HG02981 (cell line): ENCODE results near the gene STRN4.

Experiments
- ATAC-seq: cut with Tn5 transposase; IDR thresholded peaks from one replicate; pipeline ENCODE4 v1.9.1; 2021; ENCODE audit warnings: mild to moderate bottlenecking, moderate library complexity; ENCODE audit not compliant: unreplicated experiment

STRN4 gene

DNA sequence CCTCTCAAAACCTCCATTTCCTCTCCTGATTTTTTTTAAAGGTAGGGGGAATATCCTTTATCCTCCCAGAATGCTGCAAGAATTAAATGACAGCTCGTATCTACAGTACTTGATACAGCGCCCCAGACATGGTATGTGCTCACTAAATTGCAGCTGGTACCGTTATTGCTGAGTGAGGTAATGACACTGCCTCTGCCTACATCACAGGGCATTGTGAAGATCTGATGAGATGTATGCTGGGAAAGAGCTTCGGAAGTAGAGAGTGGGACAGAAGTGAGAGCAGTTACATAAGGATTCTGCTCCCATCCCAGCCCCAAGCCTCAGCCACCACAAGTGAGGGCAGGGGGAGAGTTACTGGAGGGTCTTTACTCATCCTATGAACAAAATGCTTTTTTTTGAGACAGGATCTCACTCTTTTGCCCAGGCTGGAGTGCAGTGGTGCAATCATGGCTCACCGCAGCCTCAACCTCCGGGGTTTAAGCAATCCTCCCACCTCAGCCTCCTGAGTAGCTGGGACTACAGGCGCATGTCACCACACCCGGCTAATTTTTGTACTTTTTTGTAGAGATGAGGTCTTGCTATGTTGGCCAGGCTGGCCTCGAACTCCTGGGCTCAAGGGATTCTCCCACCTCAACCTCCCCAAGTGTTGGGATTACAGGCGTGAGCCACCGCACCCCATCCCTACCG lies 2.1 kb downstream of the STRN4 start:
- no peak for ATAC-seq

DNA sequence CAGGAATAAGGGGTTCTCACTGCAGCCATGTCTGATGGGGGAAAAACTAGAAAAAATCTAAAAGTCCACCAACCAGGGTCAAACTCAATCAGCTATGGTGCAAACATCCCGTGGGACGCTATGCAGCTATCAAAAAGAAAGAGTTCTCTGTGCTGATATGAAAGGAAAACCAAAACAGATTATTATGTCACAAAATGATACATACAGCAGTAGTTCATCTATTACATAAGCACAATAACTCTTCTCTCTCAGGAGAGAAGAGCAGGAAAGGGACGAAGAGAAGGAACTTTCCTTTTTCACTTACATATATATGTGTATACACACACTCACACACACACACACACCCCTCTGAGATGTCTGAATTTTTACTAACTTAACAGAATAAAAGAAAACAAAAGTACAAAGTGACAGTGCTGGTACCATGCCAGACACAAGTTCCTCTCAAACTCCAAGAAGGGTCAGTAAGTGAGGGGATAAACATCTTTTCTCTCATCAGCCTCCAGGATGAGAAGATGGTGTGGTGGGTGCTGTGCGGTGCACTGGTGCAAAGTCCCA lies 3.2 kb downstream of the STRN4 start:
- ATAC-seq: no peak

DNA sequence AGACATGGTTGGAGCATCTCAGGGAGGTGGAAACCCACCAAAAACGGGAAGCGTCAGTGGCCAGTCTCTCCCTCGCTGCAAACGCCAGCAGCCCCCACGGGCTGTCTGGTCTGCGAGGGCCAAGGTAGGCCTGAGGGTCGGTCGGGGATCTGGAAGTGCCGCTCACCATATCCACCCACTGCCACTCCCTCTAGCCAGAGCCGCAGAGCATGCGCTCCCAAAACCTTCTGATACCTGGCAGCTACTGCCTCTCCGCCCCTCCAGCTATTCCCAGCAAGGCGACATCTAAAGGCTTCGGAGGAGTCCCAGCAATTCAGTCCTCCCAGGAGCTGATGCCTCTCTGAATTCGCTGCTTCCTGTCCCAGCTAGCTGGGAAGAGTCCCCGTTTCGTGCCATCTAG lies 4.8 kb downstream of the STRN4 start:
- no peak for ATAC-seq

DNA sequence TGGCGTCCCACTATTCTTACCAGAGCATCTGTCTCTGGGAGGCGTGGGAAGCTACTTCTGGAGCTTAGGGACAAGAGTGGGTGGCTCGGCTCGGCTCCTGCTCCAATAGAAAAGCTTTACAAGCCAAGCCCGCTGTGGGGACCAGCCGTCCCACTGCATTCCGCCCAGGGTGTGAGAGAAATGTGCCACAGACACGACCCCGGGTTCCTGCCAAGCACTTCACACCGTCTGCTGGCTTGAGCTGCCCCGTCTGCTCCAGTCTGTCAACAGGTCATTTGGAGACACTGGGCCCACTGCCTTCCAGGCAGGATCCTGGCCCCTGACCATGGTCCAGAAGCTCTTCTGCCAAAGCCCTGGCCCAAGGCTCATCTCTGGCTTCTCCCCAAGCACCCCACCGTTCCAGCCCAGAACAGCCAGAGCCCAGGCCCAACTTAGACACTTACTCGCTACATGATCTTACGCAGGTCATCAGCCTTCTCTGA lies 6.9 kb downstream of the STRN4 start:
- no peak for ATAC-seq

DNA sequence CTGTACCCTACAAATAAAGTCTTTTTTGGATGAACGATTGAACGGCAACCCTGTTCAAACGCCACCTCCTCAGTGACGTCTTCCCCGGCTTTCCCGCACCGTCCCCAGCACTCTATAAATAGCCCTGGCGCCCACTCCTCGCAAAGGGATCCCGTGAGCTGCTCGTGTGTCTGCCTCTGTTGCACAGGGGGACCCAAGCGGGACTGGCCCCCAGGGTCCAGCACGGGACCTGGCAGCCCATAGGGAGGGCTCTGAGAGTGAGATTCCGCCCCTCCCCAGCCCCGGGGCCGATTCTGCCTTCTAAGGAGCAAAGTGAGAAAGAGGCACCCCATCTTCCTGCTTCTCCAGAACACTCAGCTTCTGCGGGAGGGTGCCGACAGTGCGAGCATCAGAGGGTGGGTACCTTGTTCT lies 8.5 kb downstream of the STRN4 start:
- no peak for ATAC-seq

DNA sequence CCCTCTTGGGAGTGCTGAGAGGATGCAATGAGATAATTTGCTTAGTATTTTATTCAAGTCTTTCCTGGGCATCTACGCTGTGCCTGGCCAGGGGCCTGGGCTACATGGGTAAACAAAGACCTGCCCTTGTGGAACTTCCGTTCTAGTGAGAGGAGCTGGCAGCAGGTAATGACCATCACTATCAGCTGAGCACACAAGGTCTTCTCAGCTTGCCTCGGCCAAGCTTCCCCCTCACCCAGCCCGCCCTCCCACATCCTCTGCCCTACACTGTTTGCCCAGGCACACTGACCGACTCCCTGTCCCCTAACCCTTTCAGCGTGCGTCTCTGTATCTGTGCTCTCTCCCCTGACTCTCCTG lies 9.0 kb downstream of the STRN4 start:
- ATAC-seq: no peak

DNA sequence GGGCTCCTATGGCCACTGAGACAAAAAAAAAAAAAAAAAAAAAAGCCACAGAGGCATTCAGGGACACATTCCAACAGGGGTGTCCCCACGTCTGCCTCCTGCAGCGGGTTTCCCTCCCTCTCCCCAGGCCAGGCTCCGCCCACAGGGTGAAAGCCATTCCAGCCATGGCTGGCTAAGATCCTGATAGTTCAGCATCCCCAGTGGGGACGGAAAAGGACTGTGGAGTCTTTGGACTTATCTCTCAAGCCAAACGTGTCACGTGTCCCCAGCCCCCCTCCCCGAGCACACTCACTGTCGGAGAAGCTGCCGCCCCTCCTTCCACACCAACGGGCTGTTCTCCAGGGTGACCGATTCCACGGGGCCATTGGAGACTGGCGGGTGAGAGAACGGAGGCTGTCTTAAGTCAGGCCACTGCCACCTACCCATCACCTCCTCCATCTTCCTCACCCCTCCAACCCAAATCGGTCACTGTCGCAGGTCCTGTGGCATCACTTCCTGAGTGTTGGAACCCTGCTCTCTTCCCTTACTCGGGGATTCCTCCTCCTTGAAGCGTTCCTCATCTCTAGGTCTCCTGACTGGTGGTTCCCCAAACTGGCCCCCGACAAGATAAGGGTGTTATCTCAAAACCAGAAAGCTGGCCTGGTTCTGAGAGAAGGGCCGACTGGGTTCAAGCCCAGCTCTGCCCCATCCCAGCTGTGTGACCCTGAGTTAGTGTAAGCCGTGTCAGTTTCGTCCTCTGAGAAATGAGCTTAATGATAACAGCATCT lies 9.5 kb downstream of the STRN4 start:
- no peak for ATAC-seq

DNA sequence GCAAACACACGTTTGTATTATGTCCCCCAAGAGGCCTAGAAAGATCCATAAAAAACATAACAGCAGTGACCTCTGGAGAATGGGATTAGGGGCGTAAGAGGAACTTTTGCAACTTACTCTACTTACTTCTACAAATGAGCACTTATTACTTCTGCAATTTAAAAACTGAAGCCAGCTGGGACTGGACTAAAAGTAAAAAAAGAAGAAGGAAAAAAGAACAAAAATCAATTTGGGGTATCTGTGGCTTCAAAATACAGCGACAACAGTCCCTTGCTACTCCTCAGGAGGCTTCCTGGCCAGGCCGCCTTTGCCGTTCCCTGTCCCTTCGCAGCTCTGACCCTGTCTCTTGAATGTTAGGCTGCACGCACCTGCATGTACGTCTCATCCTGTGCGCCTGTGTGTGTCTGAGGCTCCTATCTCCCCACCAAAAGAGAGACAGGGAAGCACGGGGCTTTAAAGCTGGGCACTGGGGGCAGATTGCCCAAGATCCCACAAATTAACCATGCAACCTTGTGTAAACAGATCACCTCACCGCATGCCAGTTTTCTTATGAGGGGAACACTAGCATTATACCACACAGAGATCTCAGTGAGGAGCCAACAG lies 12.5 kb downstream of the STRN4 start:
- no peak for ATAC-seq

DNA sequence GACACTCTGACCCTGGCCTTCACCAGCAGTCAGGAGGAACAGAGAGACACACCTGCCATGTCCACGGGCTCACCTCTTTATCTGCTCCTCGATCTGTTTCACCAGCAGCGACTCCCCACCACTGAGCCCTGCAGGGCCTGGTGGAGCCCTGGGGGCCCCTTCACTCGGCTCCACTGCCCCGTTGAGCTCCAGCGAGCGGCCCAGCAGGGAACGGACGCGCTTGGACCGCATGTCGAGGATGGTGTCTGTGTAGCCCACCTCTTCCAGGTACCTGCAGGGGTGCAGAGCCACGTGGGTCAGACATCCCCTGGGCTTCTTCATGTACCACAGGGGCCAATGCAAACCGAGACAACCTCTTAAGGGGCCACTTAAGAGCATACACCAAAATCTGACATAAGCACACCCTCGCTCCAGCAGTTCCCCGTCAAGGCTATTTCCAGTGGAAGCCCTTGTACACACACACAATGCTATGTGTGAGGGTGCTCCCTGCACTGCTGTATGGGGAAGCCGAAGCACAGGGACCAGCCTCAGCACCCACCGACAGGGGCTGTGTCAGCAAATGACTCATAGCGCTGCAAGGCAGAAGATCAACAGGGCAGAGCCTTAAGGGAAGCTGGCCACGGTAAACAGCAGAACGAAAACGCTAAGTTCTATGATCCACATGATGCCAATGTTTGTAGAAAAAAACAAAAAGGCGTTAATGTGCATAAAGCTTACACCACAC lies 13.1 kb downstream of the STRN4 start:
- ATAC-seq: no peak

DNA sequence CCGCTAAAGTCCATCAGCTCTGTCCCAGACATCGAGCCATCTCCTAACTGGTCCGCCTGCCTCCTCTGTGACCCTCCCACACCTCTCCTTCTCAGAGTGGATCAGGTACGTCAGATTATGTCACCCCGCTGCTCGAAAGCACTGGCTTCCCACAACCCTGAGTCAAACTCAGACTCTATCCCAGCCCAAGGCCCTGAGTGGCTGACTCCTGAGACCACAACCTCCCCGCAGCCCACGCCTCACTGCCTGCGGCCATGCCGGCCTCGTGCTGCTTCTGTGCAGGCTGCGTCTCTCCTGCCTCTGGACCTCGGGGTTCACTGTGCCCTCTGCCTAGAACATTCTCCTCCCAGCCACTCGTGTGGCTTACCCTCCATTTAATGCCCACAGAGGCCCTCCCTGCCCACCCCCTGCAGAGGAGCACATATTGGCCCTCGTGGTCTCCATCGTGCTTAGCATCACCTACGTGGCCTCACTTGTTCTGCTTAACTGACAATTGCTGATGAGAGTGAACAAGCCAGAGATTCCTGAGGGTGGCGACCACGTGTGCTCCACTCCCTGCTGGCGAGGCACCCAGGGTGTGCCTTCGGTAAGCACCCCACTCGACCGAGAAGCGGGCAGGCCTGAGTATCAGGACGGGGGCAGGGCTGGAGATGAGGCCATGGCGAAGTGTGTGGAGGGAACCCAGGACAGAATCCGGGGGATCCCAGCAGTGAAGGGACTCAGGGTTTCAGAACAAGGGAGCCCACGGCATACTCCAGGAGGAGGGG lies 13.9 kb downstream of the STRN4 start:
- no peak for ATAC-seq

DNA sequence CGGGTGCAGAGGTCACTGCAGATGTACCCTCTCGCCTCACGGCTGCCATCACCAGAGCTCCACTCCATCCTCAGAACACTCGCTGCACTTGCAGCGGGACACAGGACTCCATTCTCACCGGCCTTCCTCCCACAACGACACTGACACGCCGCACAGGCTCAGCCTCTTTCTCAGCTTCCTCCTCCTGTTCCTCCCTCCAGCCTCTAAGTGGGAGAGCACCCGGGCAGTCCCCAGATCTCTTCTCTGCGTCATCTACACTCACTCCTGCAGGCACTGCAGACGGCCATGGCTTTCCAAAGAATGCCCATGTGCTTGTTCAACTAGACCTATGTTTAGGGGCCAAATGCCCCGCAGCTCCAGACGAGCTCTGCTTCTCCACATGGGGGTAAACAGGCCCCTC lies 14.7 kb downstream of the STRN4 start:
- no peak for ATAC-seq

DNA sequence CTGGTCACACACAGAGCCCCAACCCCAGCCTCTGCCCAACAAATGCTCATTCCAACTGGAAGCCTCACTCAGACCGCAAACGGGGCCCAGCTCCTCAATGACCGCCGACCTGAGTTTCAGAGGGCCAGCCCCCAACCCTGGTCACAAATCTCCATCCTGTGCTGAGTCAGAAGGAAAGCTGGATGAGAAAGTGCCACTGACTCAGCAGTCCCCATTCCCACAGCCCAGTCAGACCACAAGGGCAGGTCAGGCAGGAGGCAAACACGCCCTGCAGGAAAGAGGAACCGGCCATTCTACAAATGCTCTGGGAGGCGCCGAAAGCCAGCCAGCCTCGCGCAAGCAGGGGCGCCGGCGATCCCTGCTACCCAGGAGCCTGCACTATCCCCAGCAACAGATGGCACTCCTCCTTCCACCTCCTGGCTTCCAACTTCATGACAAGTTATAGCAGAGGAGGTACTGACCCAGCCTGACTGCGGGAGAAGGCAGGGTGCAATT lies 15.2 kb downstream of the STRN4 start:
- no peak for ATAC-seq

DNA sequence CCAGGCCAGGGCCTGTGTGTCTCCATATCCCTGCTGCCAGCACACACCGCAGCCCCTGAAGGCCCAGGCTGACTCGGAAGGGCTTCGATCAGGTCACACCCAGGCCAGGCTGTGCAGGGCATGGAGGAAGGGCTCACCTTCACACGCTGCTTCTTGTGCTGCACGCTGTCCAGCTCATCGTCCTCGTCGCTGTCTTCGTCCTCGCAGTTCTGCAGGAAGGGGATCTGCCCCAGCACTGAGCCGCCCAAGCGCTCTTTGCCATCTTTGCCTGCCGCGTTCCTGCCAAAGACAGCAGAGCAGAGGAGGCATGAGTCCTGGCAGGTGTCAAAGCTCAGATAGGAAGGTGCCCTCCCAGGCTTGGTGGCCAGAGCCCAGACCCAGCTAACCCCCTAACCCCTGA lies 15.7 kb downstream of the STRN4 start:
- no peak for ATAC-seq

DNA sequence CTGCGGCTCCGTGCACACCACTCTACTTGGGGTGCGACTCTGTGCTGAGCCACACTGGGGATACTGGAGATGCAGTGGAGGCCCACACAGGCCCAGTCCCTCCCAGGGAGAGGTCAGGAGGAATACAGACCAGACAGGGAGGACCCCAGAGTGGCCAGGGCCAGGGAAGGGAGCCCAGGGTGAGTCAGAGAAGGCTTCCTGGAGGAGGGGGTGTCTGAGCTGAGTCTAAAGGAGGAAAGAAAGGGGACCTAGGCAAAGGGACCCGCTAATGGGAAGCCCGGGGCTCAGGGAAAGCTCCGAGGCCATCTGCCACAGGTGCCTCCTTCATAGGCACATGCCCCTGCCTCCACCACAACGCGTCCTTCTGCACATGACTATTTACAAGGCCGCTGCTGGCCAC lies 16.1 kb downstream of the STRN4 start:
- no peak for ATAC-seq

DNA sequence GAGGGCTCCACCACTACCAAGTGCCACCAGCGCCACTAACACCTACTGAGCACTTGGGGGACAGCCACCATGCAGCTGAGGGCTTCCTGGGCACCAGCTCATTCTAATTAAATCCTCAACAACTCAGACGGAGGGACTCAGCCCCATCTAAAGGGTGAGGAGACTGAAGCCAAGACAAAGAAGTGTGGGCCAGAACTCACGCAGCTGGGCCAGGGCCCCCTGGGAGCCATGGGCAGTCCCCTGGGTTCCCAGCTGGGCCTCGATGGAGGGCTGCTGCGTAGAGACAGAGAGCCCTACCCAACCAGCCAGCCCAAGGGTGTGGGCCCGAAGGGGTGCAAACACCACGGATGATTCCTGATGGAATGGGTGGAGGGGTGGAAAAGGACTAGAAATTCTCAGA lies 16.6 kb downstream of the STRN4 start:
- no peak for ATAC-seq

DNA sequence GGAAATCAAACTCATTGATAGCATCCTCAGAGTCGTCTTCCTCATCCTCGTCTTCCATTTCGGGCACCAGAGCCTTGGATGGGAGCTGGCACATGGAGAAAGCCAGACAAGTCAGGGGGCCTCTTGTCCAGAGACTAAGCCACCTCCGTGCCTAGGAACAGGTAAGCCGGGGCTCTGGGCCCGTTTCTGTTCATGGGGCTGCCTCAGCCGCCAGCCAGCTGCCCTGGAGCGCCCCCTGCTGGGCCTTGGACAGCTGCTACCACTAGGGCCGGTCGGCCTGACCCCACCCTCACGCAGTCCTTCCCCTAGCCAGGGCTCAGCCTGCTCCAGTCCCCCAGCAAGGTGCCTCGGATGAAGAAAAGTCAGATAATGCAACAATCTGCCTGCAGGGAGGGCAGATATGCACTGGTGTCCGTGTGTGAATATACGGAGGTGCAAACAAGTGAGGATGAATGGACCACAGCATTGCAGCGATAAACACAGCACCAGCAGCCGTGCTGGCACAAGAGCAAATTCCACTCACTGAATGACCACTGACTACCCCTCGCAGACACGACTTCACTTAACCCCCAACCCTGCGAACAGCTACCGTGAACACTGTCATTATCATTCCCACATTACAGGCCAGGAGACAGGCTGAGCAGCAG lies 17.4 kb downstream of the STRN4 start:
- ATAC-seq: no peak

DNA sequence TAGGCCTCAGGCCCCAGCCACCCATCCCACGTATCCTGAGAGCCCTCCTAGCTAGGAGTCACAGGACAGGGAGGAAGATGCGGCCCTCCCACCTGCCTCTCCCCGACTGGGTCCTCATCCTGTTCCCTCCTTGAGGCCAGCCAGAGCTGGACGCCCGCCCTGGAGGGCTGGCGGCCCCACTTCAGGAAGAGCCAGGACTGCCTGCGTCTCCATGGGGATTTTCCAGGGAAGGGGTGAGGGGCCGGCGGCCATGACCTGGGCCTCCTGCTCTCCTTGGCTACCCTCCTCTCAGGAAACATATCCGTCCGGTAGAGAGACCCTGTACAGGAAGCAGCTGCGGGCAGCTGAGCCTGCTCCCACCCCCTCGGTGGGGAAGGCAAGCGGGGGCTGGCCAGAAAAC lies 18.0 kb downstream of the STRN4 start:
- no peak for ATAC-seq

DNA sequence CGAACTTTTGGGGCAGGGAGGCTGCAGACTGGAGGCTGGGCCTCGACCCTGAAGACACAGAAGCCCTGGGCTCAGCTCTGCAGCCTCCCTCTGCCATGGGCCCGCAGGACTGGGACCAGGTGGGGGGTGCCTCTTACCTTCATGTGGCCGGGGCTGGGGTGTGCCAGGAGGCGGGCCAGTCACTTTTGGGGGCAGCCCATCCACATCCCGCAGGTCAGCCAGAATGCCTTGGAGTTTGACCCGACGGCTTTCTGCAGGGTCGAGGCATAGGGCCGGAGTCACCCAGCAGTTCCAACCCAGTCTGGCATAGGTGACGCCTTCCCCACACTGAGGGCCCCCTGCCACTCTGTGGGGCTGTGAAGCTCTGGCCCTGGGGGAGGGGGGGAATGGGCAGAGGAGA lies 18.5 kb downstream of the STRN4 start:
- no peak for ATAC-seq

DNA sequence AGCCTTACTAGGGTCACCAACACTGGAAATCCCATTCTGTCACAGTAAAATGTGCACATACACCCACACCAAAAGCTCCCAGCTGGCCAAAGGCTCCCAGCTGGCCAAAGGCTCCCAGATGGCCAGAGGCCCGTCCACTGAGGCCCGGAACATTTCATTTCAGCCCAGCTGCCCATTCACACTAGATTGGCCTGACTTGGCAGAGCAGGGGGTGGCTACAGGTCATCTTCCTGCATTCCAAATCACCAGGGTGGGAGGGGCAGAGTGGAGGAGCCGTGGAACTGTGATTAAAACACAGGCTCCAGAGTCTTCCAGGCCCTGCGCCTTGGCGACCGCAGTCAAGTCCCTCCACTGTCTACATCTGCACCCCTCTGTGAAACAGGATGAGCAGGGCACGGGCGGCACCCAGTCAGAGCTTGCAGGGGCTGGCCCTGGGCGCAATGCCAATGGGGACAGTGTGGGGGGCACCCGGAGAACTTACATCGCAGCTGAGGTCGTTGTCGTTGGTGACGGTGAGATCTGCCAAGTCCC lies 19.2 kb downstream of the STRN4 start:
- ATAC-seq: no peak

DNA sequence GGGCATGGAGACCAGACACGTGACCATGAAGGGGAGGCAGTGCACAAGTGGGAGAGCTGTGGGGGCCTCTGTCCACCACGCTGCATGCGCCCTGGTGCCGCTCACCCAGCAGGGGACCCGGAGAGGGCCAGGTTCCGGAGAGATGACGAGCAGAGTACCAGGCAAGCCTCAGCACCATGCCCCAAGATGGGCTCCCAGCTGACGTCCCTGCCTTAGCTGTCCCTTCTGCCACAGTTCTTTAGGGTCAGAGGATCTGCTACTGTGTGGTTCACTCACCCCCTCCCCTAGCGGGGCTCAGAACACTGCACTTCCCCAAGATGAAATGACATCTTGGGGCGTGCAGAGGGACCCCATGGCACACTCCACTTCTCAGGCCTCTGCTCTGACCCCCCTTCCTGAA lies 19.7 kb downstream of the STRN4 start:
- no peak for ATAC-seq
